T-helper 17 cell (primary cell): ENCODE data around the gene BLOC1S6. TPM values are rescaled to one million over a fixed set of nuclear protein-coding genes. Genes with fewer than 3 reads are reported as not detected.

Source experiments
- ATAC-seq: fragments of 150-1000 bp; cut with Tn5 transposase; 2 replicates; pipeline ENCODE4 v1.10.0; 2021; ENCODE audit warnings: mild to moderate bottlenecking, moderate library complexity
- DNase-seq, 3 donors: peaks; one replicate each; pipeline versions ENCODE4 v3.0.0 to v3.0.0-alpha.2; 2020 to 2021
- H3K9me3 ChIP-seq: one replicate; pipeline ENCODE4 v1.7.0; 2013; ENCODE audit warnings: low read length, mild to moderate bottlenecking; ENCODE audit not compliant: control insufficient read depth, poor library complexity, severe bottlenecking
- H3K27ac Mint-ChIP-seq: one replicate; pipeline ENCODE4 v1.8.0; 2022; ENCODE audit warnings: mild to moderate bottlenecking, moderate library complexity, mixed read lengths
- H3K27me3 Mint-ChIP-seq: one replicate; pipeline ENCODE4 v1.8.0; 2022; ENCODE audit warnings: mixed read lengths
- H3K36me3 Mint-ChIP-seq: one replicate; pipeline ENCODE4 v1.8.0; 2022; ENCODE audit warnings: low read depth, mixed read lengths
- H3K4me1 Mint-ChIP-seq: one replicate; pipeline ENCODE4 v1.8.0; 2022; ENCODE audit warnings: mild to moderate bottlenecking, mixed read lengths
- H3K4me3 Mint-ChIP-seq: one replicate; pipeline ENCODE4 v1.8.0; 2022; ENCODE audit warnings: mild to moderate bottlenecking, moderate library complexity, mixed read lengths
- total RNA-seq, 4 donors: library from RNA in 2 of 4; stranded (reverse) in 2 of 4; gene quantifications; one replicate each; pipeline ENCODE4 v1.2.3 and lab custom pipeline; 2022 to 2026

The BLOC1S6 gene
- total RNA-seq (10 to 100 TPM; 48.5 to 66.2 TPM), total RNA-seq (lab: John Stamatoyannopoulos, UW) (62.3 to 85.4 reads per million in 2 donors)

DNA sequence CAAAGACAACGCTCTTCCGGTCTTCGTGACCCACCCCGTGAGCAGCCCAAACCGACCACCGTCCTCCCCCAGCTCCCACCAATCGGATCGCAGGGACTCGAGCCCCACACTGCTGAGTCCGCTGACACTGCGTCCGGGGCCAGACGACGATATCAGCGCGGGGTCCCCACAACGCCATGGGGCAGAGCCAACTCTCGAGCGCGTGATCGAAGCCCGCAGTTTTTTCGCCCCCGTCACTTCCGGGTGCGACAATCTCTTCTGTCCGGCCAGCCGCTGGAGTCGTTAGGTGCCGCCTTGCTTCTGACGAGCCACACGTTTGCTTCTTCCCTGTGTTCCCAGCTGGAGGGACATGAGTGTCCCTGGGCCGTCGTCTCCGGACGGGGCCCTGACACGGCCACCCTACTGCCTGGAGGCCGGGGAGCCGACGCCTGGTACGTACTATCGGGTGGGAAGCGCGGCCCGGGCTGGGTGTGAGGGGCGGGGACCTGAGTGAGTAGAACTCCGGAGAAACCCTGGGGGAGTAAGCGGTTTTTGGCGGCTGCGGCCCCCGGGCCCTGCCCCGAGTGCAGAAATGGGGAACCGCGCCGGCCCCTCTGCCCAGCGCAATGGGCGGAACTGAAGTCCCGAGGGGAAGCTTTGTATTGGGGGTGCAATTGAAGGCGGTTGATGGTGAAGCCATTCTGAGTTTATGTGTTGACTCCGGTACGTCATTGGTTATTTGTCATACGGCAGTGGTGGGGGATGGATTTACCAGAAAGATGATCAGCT, at the start of gene BLOC1S6:
BLOC1S6 (plus strand) TSS at position 285 of the 768 bp plus-strand sequence; CDS start at position 350, 65 bp downstream.
- DNase-seq (peak; percentile 77 to 83 (median 80)), ATAC-seq (peak; percentile 81)
- no peaks in the 10 kb centered on the region for H3K9me3 ChIP-seq
- peaks cover 3% of the 10 kb centered on the region for H3K36me3 Mint-ChIP-seq
- H3K27ac Mint-ChIP-seq, result peak within 1 kb of the TSS; percentile 100
- peak within 1 kb of the TSS; percentile 99 for H3K4me3 Mint-ChIP-seq
- H3K4me1 Mint-ChIP-seq, result peaks cover 30% of the 10 kb centered on the region
- H3K27me3 Mint-ChIP-seq, result no peaks in the 10 kb centered on the region

DNA sequence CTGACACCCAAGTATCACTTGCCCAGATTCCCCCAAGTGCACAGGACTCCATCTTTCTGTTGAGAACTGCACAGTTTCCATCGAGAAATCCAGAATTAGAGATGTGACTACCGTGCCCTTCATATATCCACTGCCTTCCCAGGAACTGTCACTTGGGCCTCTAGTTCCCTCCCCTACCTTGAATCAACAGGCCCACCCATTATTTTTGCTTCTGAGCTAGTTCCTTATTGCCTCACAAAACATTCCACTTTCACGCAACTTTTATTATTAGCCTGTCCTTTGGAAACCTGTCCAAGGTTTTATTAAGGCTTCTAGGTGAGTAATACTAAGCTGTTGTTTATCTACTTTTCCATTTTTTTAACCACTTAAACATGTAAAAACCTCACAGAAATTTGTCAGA, 47.5 kb upstream of the BLOC1S6 start:
- Mint-ChIP-seq H3K36me3 (no peaks in the 10 kb centered on the region), H3K4me3 (no peak overlapping the region), H3K4me1 (peaks cover 3% of the 10 kb centered on the region), H3K27me3 (peaks cover 13% of the 10 kb centered on the region), H3K27ac (no peak overlapping the region)
- no peaks in the 10 kb centered on the region for H3K9me3 ChIP-seq
- ATAC-seq (no peak), DNase-seq (no peak)

- H3K27ac Mint-ChIP-seq, result no peak overlapping the region
- no peak for ATAC-seq
- H3K9me3 ChIP-seq, result no peaks in the 10 kb centered on the region
- peaks cover 14% of the 10 kb centered on the region for H3K27me3 Mint-ChIP-seq
- no peaks in the 10 kb centered on the region for H3K36me3 Mint-ChIP-seq
- H3K4me3 Mint-ChIP-seq, result no peak overlapping the region
- H3K4me1 Mint-ChIP-seq, result peaks cover 3% of the 10 kb centered on the region
- no peak for DNase-seq
Observed at GRCh38 chr15:45540531-45540930, 46.6 kb upstream of the BLOC1S6 start.

GRCh38 chr15:45543051-45543450, 44.1 kb upstream of the BLOC1S6 start:
- Mint-ChIP-seq H3K27me3 (peaks cover 20% of the 10 kb centered on the region), H3K4me1 (peaks cover 3% of the 10 kb centered on the region), H3K36me3 (peaks cover 3% of the 10 kb centered on the region), H3K27ac (no peak overlapping the region), H3K4me3 (no peak overlapping the region)
- ATAC-seq (no peak), DNase-seq (no peak)
- H3K9me3 ChIP-seq, result no peaks in the 10 kb centered on the region

DNA sequence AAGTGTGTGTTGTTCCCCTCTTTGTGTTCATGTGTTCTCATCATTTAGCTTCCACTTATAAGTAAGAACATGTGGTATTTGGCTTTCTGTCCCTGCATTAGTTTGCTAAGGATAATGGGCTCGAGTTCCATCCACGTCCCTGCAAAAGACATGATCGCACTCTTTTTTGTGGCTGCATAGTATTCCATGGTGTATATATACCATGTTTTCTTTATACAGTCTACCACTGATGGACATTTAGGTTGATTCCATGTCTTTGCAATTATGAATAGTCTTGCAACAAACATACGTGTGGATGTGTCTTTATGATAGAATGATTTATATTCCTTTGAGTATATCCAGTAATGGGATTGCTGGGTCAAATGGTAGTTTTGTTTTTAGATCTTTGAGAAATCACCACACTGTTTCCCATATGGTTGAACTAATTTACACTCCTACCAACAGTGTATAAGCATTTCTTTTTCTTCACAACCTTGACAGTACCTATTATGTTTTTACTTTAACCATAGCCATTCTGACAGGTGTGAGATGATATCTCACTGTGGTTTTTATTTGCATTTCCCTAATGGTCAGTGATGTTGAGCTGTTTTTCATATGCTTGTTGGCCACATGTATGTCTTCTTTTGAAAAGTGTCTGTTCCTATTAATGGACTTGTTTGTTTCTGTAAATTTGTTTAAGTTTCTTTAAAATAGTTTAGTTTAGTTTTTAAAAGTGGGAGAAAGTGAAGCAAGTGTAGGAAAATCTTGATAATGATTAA, 42.7 kb upstream of the BLOC1S6 start:
- Mint-ChIP-seq H3K36me3 (peaks cover 3% of the 10 kb centered on the region), H3K27me3 (peaks cover 32% of the 10 kb centered on the region), H3K4me1 (peaks cover 3% of the 10 kb centered on the region), H3K4me3 (no peak overlapping the region), H3K27ac (no peak overlapping the region)
- no peak for ATAC-seq
- no peak for DNase-seq
- H3K9me3 ChIP-seq, result no peaks in the 10 kb centered on the region

GRCh38 chr15:45546789-45547188, 40.4 kb upstream of the BLOC1S6 start:
- H3K4me1 Mint-ChIP-seq, result no peaks in the 10 kb centered on the region
- peak overlapping the region; percentile 68 for H3K27ac Mint-ChIP-seq
- H3K27me3 Mint-ChIP-seq, result peaks cover 35% of the 10 kb centered on the region
- ATAC-seq (no peak), DNase-seq (no peak)
- H3K9me3 ChIP-seq, result no peaks in the 10 kb centered on the region
- no peak overlapping the region for H3K4me3 Mint-ChIP-seq
- H3K36me3 Mint-ChIP-seq, result peaks cover 3% of the 10 kb centered on the region

DNA sequence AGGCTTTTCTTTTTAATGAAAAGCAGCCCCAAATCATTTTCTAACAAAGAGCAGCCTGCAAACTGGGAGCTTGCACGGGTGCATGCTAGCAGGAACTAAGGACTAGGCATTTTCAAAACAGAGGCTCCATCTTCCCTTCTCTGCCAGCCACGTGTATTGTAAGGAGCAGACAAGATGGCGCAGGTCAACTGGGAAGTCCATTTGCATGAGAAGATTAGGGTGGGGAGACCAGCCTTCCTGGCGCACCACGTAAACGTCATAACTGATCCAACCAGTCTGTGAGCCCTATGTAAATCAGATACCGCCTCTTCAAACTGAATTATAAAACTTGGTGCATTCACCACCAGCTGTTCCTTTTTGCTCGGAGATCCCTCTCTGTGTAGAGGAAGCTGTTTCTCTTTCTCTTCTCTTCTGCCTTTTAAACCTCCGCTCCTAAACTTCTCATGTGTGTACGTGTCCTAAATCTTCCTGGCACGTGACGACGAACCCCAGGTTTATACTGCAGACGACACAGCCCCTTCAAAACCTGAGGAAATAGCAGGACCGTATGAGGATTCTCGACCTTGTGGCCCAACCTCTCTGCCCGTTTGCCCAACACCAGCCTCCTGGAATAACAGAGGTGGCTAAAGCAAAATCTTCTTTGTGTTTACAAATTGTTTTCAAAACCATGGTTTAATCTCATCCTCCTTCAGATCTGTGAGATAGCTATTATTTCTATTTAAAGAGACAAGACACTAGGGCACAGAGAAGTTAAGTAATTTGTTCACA, 38.2 kb upstream of the BLOC1S6 start:
- H3K9me3 ChIP-seq, result no peaks in the 10 kb centered on the region
- H3K27ac Mint-ChIP-seq, result no peak overlapping the region
- peaks cover 47% of the 10 kb centered on the region for H3K27me3 Mint-ChIP-seq
- H3K4me1 Mint-ChIP-seq, result no peaks in the 10 kb centered on the region
- DNase-seq, result no peak
- ATAC-seq, result no peak
- peaks cover 3% of the 10 kb centered on the region for H3K36me3 Mint-ChIP-seq
- no peak overlapping the region for H3K4me3 Mint-ChIP-seq

DNA sequence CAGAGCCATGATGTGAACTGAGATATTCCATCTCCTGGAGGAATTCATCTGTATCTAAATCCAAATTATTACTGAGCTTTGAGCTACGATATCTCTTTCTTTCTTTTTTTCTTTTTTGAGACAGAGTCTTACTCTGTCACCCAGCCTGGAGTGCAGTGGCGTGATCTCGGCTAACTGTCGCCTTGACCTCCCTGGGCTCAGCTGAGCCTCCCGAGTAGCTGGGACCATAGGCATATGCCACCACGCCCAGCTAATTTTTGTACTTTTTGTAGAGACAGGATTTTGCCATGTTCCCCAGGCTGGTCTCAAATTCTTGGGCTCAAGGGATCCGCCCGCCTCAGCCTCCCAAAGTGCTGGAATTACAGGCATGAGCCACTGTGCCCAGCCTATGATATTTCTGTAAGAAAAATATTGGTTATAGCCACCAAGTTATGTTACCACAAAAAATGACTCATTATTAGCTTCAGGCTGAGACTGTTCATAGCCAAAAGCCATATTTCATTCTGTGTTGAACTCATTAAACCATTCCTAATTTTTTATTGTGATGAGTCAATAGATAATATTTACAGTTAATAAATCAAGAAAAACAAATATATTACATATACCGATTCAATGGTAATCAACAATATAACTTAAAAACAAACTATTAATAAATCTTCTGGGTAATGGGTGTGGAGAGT, 37.5 kb upstream of the BLOC1S6 start:
- no peak for ATAC-seq
- DNase-seq, result no peak
- H3K4me1 Mint-ChIP-seq, result no peaks in the 10 kb centered on the region
- H3K36me3 Mint-ChIP-seq, result peaks cover 3% of the 10 kb centered on the region
- no peak overlapping the region for H3K4me3 Mint-ChIP-seq
- peaks cover 47% of the 10 kb centered on the region for H3K27me3 Mint-ChIP-seq
- no peak overlapping the region for H3K27ac Mint-ChIP-seq
- no peaks in the 10 kb centered on the region for H3K9me3 ChIP-seq

DNA sequence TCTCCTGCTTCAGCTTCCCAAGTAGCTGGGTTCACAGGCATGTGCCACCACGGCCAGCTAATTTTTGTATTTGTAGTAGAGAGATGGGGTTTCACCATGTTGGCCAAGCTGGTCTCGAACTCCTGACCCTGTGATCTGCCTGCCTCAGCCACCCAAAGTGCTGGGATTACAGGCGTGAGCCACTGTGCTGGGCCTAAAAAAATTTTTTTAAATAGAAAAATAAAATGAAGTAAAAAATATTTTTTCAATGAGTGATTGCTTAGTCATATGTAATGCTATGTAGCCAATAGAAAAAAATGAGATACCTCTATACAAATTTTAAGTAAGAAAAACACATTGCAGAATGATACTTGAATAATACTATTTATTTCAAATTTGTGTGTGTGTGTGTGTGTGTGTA, 36.7 kb upstream of the BLOC1S6 start:
- no peak for DNase-seq
- ATAC-seq, result no peak
- peaks cover 2% of the 10 kb centered on the region for H3K9me3 ChIP-seq
- no peak overlapping the region for H3K4me3 Mint-ChIP-seq
- H3K27ac Mint-ChIP-seq, result no peak overlapping the region
- H3K4me1 Mint-ChIP-seq, result no peaks in the 10 kb centered on the region
- peaks cover 3% of the 10 kb centered on the region for H3K36me3 Mint-ChIP-seq
- H3K27me3 Mint-ChIP-seq, result peaks cover 49% of the 10 kb centered on the region

GRCh38 chr15:45551676-45552075, 35.5 kb upstream of the BLOC1S6 start:
- Mint-ChIP-seq H3K27ac (no peak overlapping the region), H3K27me3 (peaks cover 52% of the 10 kb centered on the region), H3K4me1 (no peaks in the 10 kb centered on the region)

DNA sequence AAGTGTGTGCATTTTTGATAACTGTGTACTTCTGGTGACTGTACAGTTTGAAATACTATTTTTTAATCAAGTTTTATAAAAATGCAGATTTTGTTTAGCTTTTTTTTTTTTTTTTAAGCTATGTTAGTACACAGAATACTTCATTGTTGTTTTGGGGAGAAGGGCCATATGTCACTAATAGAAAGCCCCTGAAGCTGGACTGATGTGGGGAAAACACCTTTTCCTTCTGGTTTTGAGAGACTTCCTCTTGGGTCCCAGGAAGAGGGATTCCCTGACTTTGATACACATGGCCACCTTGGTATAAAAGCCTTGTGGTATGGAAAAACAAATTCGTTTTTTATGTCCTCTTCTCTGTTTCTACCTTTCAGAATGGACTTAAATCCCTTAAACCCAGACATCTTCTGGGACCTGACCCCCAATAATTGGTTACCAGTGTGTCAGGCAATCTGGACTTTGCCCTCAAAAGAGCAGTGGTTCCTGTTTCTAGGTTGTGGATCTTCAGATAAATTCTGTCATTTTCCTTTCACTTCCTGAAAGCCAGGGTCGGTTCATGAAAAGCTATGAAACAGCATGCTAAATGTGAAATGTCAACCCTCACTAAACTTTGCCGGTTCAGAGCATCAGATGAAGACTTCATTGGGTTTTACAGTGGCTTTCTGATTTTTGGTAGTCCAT, 31.1 kb upstream of the BLOC1S6 start:
- H3K27me3 Mint-ChIP-seq, result peaks cover 50% of the 10 kb centered on the region
- no peaks in the 10 kb centered on the region for H3K36me3 Mint-ChIP-seq
- H3K9me3 ChIP-seq, result peaks cover 2% of the 10 kb centered on the region
- DNase-seq (no peak), ATAC-seq (no peak)
- no peaks in the 10 kb centered on the region for H3K4me1 Mint-ChIP-seq
- no peak overlapping the region for H3K4me3 Mint-ChIP-seq
- no peak overlapping the region for H3K27ac Mint-ChIP-seq

More at GRCh38 chr15:45551676-45552075, 35.5 kb upstream of the BLOC1S6 start:
- no peak overlapping the region for H3K4me3 Mint-ChIP-seq
- peaks cover 2% of the 10 kb centered on the region for H3K9me3 ChIP-seq
- DNase-seq (no peak), ATAC-seq (no peak)
- peaks cover 3% of the 10 kb centered on the region for H3K36me3 Mint-ChIP-seq

DNA sequence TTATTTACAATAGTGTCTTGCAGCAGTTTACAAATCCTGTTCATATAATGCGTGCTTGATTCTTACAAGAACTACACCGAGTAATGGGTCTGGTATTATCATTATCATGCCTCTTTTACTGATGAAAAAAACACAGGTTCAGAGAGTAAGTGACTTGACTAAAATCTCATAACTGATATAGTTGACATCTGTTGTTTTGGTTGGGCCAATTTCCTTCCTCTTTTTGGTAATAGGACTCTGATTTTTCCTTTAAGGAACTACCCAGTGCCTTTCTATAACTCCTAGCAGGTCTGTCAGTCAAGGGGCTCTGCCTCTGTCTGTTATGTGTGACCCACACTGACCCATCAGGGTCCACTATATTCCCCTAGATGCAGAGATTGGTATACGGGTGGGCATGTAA, 14.6 kb upstream of the BLOC1S6 start:
- Mint-ChIP-seq H3K4me3 (no peak overlapping the region), H3K4me1 (no peaks in the 10 kb centered on the region), H3K36me3 (peaks cover 4% of the 10 kb centered on the region), H3K27ac (no peak overlapping the region), H3K27me3 (peaks cover 53% of the 10 kb centered on the region)
- H3K9me3 ChIP-seq, result no peaks in the 10 kb centered on the region
- ATAC-seq, result no peak
- no peak for DNase-seq
